ENCODE data around the gene LPCAT3.

GRCh38 chr12:6929466-6930452 is 88.5 kb downstream of the LPCAT3 start:
- TF ChIP-seq CTCF (IDR thresholded peaks at IDR 0.05), result no peak
- no peak for TF ChIP-seq POLR2AphosphoS5 (IDR thresholded peaks at IDR 0.05; ENCODE audit: low read depth, low read length)

All from Panc1 (cell line).